Ectodermal cell (in vitro differentiated cells): ENCODE results near the gene APBA2.
A peak's percentile ranks its signal among the peaks of the same experiment; 100 is the strongest.

Source experiments
- H3K27ac ChIP-seq: 2 replicates; pipeline ENCODE4 v1.7.0; 2013; ENCODE audit warnings: mild to moderate bottlenecking, low read depth, low read length; ENCODE audit not compliant: insufficient read depth, poor library complexity, severe bottlenecking
- H3K27me3 ChIP-seq: 2 replicates; pipeline ENCODE4 v1.7.0; 2013; ENCODE audit warnings: mild to moderate bottlenecking, low read length; ENCODE audit not compliant: insufficient read depth, control insufficient read depth, poor library complexity, severe bottlenecking
- H3K36me3 ChIP-seq: one replicate; pipeline ENCODE4 v1.7.0; 2013; ENCODE audit warnings: low read length; ENCODE audit not compliant: control insufficient read depth, insufficient read depth
- H3K4me1 ChIP-seq: one replicate; pipeline ENCODE4 v1.7.0; 2013; ENCODE audit warnings: low read length; ENCODE audit not compliant: control insufficient read depth, insufficient read depth
- H3K4me3 ChIP-seq: 2 replicates; pipeline ENCODE4 v1.7.0; 2013; ENCODE audit warnings: low read depth, low read length, control low read depth; ENCODE audit not compliant: insufficient read depth
- H3K9me3 ChIP-seq: 2 replicates; pipeline ENCODE4 v1.7.0; 2013; ENCODE audit warnings: mild to moderate bottlenecking, low read length, moderate library complexity; ENCODE audit not compliant: control insufficient read depth
- WGBS, 2 experiments: methylation state at CpG; one replicate each; pipeline ENCODE4 v1.1.7; 2013; ENCODE audit warnings: missing lambda C conversion rate in 2 of 2; 5-methylcytosine and 5-hydroxymethylcytosine counted together

Gene APBA2

DNA sequence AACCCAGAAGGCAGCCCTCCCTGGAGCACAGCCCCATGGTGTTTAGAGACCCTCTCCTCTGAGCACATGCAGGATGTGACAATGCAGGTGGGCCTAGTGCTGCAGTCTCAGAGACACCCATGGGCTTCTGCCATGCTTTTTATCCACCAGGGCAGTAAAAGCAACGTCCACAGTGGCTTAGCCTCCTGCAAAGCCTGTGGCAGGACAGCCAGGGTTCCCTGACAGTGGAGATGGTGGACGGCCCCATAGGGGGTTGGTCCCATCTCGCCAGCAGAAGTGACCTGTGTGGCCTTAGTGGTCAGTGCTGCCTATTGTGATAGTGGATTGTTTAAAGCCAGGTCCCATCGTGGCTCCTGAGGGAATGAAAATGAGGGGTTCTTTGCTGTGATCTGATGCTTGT is 46.6 kb downstream of the APBA2 start:
- no peak overlapping the region for H3K4me3 ChIP-seq
- H3K27ac ChIP-seq = no peak overlapping the region
- no peaks in the 10 kb centered on the region for H3K36me3 ChIP-seq
- H3K9me3 ChIP-seq = no peaks in the 10 kb centered on the region
- no peaks in the 10 kb centered on the region for H3K27me3 ChIP-seq
- peaks cover 14% of the 10 kb centered on the region for H3K4me1 ChIP-seq
- WGBS, 2 experiments = 94 to 98% methylated on average over 4 of the region's 4 CpGs

DNA sequence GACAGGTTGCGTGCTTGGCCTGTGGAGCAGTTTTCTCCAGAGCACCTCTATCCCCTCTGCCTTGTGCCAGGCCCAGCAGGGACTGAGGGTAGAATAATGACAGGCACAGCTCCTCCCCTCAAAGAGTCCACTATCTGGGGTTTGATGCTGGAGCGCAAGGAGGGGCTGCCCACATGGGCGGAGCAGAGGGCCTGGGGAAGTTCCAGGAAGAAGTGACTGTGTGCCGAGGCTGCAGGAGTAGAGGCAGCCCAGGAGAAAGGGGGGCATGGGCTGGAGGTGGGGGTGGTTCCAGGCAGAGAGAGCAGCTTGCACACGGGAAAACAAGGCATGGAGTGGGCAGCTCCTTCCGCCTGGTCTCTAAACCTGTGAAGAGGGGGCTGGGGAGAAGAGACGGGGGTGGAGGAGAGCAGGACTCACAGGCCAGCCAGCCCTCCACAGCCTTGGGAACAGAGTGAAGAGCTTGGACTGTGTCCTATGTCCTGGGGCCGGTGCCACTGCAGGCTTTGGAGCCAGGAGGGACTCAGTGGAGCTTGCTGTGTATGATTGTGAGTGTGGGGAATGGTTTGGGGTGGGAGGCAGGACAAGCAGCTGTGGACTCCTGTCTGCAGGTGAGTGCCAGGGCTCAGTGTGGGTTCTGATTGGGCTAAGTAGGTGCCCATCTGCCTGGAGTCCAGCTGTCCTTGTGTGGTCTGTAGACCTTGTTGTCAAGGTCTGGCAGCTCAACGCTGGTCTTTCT is 48.1 kb downstream of the APBA2 start:
- no peaks in the 10 kb centered on the region for H3K9me3 ChIP-seq
- WGBS, 2 experiments = 66 to 71% methylated on average over 9 of the region's 9 CpGs
- H3K27ac ChIP-seq = no peak overlapping the region
- no peaks in the 10 kb centered on the region for H3K36me3 ChIP-seq
- H3K27me3 ChIP-seq = no peaks in the 10 kb centered on the region
- peaks cover 7% of the 10 kb centered on the region for H3K4me1 ChIP-seq
- no peak overlapping the region for H3K4me3 ChIP-seq

DNA sequence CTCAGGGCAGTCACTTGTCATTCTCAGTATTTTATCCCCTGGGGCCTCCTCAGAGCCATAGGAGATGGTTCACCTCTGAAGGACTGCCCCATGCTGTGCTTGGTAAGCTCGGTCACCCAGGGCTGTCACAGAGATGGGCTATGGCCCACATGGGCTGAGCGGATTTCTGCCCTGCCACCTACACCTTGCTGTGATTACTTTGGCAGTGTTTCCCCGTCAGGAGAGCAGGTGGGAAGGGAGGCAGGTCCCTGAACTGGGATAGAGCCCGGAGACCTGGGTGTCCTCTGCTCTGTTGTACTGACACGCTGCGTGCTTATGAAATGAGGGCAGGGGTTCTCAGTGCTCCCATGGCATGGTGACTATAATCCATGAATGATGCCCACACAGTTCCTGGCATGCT is 48.9 kb downstream of the APBA2 start:
- Histone ChIP-seq H3K27ac (no peak overlapping the region), H3K27me3 (no peaks in the 10 kb centered on the region), H3K9me3 (no peaks in the 10 kb centered on the region), H3K36me3 (no peaks in the 10 kb centered on the region), H3K4me1 (peaks cover 7% of the 10 kb centered on the region), H3K4me3 (no peak overlapping the region)
- 93 to 94% methylated on average over 6 of the region's 6 CpGs for WGBS, 2 experiments

DNA sequence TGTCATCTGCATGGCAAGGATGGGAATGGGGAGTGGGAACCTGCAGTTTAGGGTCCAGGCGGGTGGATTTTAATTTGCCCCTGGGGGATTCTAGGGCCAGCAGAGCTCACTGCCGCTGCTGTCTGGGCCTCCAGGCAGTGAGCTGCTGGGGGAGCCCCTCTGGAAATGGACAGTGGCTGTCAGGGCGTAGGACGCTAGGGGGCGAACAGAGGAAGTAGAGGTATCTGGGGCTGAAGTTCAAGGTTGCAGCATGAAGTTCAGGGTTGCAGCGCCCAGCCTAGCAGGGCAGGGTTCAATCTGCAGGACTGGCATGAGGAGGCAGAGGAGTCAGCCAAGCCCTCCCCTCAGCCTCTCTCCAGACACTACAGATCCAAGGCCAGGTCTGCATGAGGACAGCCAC is 49.5 kb downstream of the APBA2 start:
- no peak overlapping the region for H3K4me3 ChIP-seq
- WGBS, 2 experiments = 62 to 64% methylated on average over 6 of the region's 6 CpGs
- no peaks in the 10 kb centered on the region for H3K27me3 ChIP-seq
- no peaks in the 10 kb centered on the region for H3K36me3 ChIP-seq
- no peak overlapping the region for H3K27ac ChIP-seq
- H3K4me1 ChIP-seq = peaks cover 7% of the 10 kb centered on the region
- no peaks in the 10 kb centered on the region for H3K9me3 ChIP-seq

DNA sequence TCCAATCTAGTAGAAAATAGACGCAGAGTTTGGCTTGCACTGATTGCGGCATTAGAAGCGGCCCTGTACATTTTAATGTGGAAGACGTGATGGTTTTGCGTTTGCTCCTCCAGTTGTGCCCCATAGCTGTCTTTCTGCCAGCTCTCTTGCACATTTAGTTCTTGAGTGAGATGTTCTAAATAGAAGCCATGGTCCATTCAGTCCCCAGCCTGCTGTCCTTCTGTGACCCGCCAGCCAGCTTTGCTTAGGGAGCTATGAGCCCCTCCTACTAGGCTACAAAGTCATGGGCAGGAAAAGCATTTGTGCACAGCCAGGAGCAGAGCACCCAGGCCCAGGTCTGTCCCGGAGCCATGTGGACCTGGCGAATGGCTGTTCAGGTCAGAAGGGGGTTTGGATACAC is 50.3 kb downstream of the APBA2 start:
- 95 to 96% methylated on average over 8 of the region's 8 CpGs for WGBS, 2 experiments
- no peaks in the 10 kb centered on the region for H3K9me3 ChIP-seq
- no peaks in the 10 kb centered on the region for H3K27me3 ChIP-seq
- H3K4me3 ChIP-seq = no peak overlapping the region
- peaks cover 7% of the 10 kb centered on the region for H3K4me1 ChIP-seq
- H3K27ac ChIP-seq = peak overlapping the region; percentile 17
- H3K36me3 ChIP-seq = no peaks in the 10 kb centered on the region

DNA sequence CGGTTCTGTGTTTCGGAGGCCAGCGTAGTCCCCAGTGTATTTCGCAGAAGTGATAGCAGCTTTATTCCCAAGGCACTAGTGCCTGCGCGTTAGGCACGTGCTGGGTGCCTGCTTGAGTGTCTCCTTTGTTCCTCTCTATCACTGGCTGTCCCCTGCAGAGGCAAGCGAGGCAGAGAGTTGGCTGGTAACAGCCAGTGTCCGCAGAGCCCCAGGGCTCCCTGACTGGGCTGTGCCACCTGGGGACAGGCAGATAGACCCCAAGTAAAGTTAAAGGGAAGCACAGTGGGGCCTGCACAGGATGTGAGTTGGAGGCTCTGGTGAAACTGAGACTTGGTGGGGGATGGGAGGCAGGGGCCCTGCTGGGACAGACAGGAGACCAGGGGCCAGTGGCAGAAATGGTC is 50.7 kb downstream of the APBA2 start:
- no peaks in the 10 kb centered on the region for H3K9me3 ChIP-seq
- no peak overlapping the region for H3K4me3 ChIP-seq
- H3K27ac ChIP-seq = no peak overlapping the region
- H3K27me3 ChIP-seq = no peaks in the 10 kb centered on the region
- no peaks in the 10 kb centered on the region for H3K36me3 ChIP-seq
- WGBS, 2 experiments = 68 to 75% methylated on average over 9 of the region's 9 CpGs
- H3K4me1 ChIP-seq = peaks cover 7% of the 10 kb centered on the region

DNA sequence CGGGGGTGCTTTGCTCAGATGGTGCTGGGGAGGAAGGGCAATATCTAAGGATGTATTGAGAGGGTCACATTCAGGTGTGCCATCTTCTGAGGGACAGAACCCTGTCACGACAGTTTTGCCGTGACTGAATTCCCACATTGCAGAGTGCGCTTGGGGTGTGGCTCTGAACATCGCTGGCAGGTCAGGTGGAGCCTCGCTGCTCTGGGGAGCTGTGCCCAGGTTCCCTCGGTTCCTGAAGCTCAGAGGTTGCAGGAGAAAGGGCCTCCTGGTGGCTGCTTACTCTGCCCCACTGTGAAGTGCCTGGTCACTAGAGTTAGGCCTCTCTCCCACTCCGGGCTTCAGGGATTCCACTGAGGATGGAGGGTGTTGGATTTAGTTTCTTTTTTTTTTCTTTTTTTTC is 51.5 kb downstream of the APBA2 start:
- no peaks in the 10 kb centered on the region for H3K27me3 ChIP-seq
- 97% methylated on average over 8 of the region's 8 CpGs for WGBS, 2 experiments
- no peaks in the 10 kb centered on the region for H3K36me3 ChIP-seq
- H3K4me3 ChIP-seq = no peak overlapping the region
- no peaks in the 10 kb centered on the region for H3K9me3 ChIP-seq
- peaks cover 7% of the 10 kb centered on the region for H3K4me1 ChIP-seq
- no peak overlapping the region for H3K27ac ChIP-seq

DNA sequence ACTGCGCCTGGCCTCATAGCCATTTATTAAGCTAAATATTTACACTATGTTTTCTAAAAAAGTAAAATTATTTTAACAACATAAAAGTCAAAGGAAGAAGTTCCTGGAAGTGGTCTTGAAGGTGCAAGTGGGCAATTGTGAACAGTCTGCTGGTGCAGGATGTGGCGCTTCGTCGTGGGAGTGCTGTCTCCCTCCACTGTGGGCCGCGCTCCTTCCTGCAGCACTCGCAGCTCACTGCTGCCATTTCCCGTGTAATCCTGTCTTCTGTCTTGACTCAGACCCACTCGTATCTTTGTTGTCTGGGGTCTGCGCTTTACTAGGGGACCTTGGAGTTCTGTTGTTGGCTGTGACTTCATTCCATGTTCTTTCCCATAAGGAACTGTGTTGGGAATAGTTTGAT is 56.3 kb downstream of the APBA2 start:
- Histone ChIP-seq H3K4me3 (no peak overlapping the region), H3K9me3 (no peaks in the 10 kb centered on the region), H3K36me3 (no peaks in the 10 kb centered on the region), H3K4me1 (no peaks in the 10 kb centered on the region), H3K27ac (no peak overlapping the region), H3K27me3 (no peaks in the 10 kb centered on the region)
- WGBS, 2 experiments = 96 to 97% methylated on average over 9 of the region's 10 CpGs

DNA sequence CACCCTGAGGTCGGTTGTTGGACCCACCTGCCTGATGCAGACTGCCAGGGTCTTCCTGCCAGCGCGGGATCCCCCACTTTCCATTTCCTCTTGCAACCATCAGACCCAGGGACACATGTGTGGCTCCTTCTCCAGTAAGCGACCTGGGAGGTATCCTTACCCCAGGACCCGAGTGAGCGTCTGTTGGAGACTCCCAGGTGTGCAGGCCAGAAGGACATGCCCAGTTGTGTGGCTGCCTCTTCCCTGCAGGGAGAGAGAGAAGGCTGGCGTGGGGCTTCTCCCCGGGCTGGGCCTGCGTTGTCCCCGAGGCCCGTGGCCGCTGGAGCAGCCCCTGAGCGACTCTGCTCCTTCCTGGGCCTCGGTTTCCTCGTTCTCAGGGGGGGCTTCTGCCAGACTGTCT is 56.8 kb downstream of the APBA2 start:
- Histone ChIP-seq H3K36me3 (no peaks in the 10 kb centered on the region), H3K27ac (no peak overlapping the region), H3K4me3 (no peak overlapping the region), H3K4me1 (peaks cover 3% of the 10 kb centered on the region), H3K27me3 (no peaks in the 10 kb centered on the region), H3K9me3 (no peaks in the 10 kb centered on the region)
- 95 to 97% methylated on average over 15 of the region's 15 CpGs for WGBS, 2 experiments

DNA sequence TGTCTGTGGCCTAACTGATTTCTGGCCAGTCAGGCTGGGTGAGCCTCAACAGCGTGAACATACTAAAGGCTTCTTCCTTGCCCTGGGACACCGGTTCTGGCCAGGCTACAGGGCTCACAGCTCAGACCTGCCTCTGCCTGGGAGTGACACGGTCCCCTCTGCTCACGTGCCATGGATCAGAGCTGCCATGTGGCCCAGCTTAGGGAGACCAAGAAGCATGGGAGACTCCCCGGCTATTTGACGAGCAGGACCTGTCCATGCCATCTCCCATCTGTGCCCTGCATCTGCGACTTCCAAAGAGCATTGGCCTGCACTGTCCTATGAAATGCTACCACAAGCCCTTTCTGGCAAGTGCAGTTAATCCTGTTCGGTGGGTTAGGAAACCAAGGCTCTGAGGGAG is 57.4 kb downstream of the APBA2 start:
- Histone ChIP-seq H3K4me3 (no peak overlapping the region), H3K27me3 (no peaks in the 10 kb centered on the region), H3K9me3 (no peaks in the 10 kb centered on the region), H3K4me1 (peaks cover 3% of the 10 kb centered on the region), H3K36me3 (no peaks in the 10 kb centered on the region), H3K27ac (no peak overlapping the region)
- WGBS, 2 experiments = 95% methylated on average over 8 of the region's 8 CpGs
